Endometrium (tissue), 2 donors: ENCODE measurements around the gene ANKRD49.
"Not testable (repeated sequence)": the region's sequence is repeated elsewhere in the genome, so short reads cannot be mapped to it uniquely, and the experiment has no call there.

Source experiments
- FAIRE-seq: peaks from 2 replicates; lab custom pipeline; 2012; peaks lifted over from hg19 to GRCh38; lab: Jason Lieb, UNC
- donor health status: control.
- donor health status: control.

Gene ANKRD49

GRCh38 chr11:94493281-94494125 lies at the start of gene ANKRD49, which contains the start of gene MRE11:
Gene ANKRD49 (plus strand): TSS chr11:94493984. CDS start chr11:94496694, 2,710 bp downstream.
Gene MRE11 (minus strand): TSS chr11:94493844. CDS start chr11:94492801, 1,043 bp downstream.
- peak; percentile 97 for FAIRE-seq

GRCh38 chr11:94445641-94446040 lies 48.1 kb upstream of the ANKRD49 start:
- FAIRE-seq, result no peak

- no peak for FAIRE-seq
Measured at GRCh38 chr11:94447149-94447548, 46.6 kb upstream of the ANKRD49 start.

GRCh38 chr11:94449029-94449428 lies 44.8 kb upstream of the ANKRD49 start:
- FAIRE-seq, result no peak

- no peak for FAIRE-seq
Measured at GRCh38 chr11:94449437-94449836, 44.3 kb upstream of the ANKRD49 start.

GRCh38 chr11:94450048-94450447 lies 43.7 kb upstream of the ANKRD49 start:
- FAIRE-seq, result no peak

GRCh38 chr11:94452988-94453387 lies 40.8 kb upstream of the ANKRD49 start:
- FAIRE-seq, result no peak

GRCh38 chr11:94454301-94454700 lies 39.5 kb upstream of the ANKRD49 start:
- no peak for FAIRE-seq

- FAIRE-seq, result no peak
Measured at GRCh38 chr11:94455861-94456260, 37.9 kb upstream of the ANKRD49 start.

- FAIRE-seq, result no peak
Measured at GRCh38 chr11:94457118-94458029, 36.4 kb upstream of the ANKRD49 start.

GRCh38 chr11:94459576-94459975 lies 34.2 kb upstream of the ANKRD49 start:
- FAIRE-seq, result no peak

GRCh38 chr11:94469416-94469815 lies 24.4 kb upstream of the ANKRD49 start:
- FAIRE-seq, result no peak

- FAIRE-seq, result no peak
Measured at GRCh38 chr11:94472916-94473799, 20.6 kb upstream of the ANKRD49 start.

- FAIRE-seq, result no peak
Measured at GRCh38 chr11:94477624-94478023, 16.2 kb upstream of the ANKRD49 start.

GRCh38 chr11:94481342-94481741 lies 12.4 kb upstream of the ANKRD49 start:
- FAIRE-seq, result no peak

GRCh38 chr11:94486068-94486467 lies 7.7 kb upstream of the ANKRD49 start:
- FAIRE-seq, result no peak

- no peak for FAIRE-seq
Measured at GRCh38 chr11:94494126-94494680, 419 bp downstream of the ANKRD49 start.

GRCh38 chr11:94500181-94500580 lies 6.4 kb downstream of the ANKRD49 start:
- no peak for FAIRE-seq

- FAIRE-seq, result no peak
Measured at GRCh38 chr11:94501522-94501921, 7.7 kb downstream of the ANKRD49 start.

GRCh38 chr11:94504689-94505293 lies 11.0 kb downstream of the ANKRD49 start:
- FAIRE-seq, result peak; percentile 84

- not testable (repeated sequence) for FAIRE-seq
Measured at GRCh38 chr11:94506513-94506912, 12.7 kb downstream of the ANKRD49 start.
